Measurements from ENCODE around the gene FRS2. TPM values are rescaled to one million over a fixed set of nuclear protein-coding genes. Genes with fewer than 3 reads are reported as not detected.

FRS2 gene
- total and polyA plus RNA-seq, 9 of the 15 experiments (the other 6 are each of a cell fraction or from before 2014, with no cell fraction given), result 1.0 to 9.1 (median 6.0) TPM

DNA sequence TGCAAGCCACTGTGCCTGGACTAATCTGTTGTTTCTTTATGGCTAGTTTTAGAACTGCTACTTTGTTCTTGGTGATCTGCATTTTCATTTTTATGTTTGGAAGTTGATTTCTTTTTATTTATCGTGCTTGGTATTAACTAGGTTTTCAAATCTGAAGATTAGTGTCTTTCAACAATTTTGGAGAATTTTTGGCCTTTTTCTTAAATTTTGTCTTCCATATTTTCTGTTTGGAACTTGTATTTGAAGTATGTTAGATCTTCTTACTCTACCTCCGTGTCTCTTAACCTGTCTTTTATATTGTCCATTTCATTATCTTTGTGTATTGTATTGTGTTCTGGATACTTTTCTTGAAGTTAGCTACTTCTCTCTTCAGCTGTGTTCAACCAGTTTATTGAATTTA, 9.5 kb downstream of the FRS2 start:
- no peaks in the 10 kb centered on the region for H3K9me3 ChIP-seq (replicated peaks; ENCODE audit: control insufficient read depth, insufficient read depth, low read depth, low read length)
- H3K4me1 ChIP-seq (replicated peaks in 1 of 2; ENCODE audit: control insufficient read depth in 2 of 2, insufficient read depth in 2 of 2, low read length in 2 of 2), result peaks cover 0 to 15% of the 10 kb centered on the region in 2 experiments; a peak in 3 of 5 replicates
- no TSS peak for BruUV-seq (replicated peaks)
- intact Hi-C loops (cut with micrococcal nuclease) (loop anchor here (10.0 kb wide), 1 partner anchor 125 kb away; the partner anchor contains the start of gene YEATS4), in situ Hi-C loops (cut with MboI) (no loop called here)
- no peaks in the 10 kb centered on the region for H3K9me1 ChIP-seq (ENCODE audit: control insufficient read depth, insufficient read depth, low read length)
- 69% methylated on average over 2 of the region's 2 CpGs for WGBS (ENCODE audit: insufficient coverage, low coverage, missing lambda C conversion rate)
- H4K20me1 ChIP-seq (replicated peaks; ENCODE audit: control insufficient read depth, insufficient read depth, low read length), result no peaks in the 10 kb centered on the region
- ATAC-seq (no peak), FAIRE-seq (no peak), DNase-seq (ENCODE audit: extremely low read depth in 1 of 4, low spot score in 3 of 4) (no peak)
- TF ChIP-seq DPF2 (IDR thresholded peaks at IDR 0.05), result no peak
- TF ChIP-seq BRF1 (IDR thresholded peaks at IDR 0.05; ENCODE audit: borderline replicate concordance, extremely low read depth, insufficient read length), result no peak
- TF ChIP-seq GABPB2 (CRISPR knock-in tag; conservative IDR thresholded peaks at IDR 0.05), result no peak
- TF ChIP-seq ZNF217 (CRISPR knock-in tag; IDR thresholded peaks at IDR 0.05), result no peak
- TF ChIP-seq, protein P1, sequence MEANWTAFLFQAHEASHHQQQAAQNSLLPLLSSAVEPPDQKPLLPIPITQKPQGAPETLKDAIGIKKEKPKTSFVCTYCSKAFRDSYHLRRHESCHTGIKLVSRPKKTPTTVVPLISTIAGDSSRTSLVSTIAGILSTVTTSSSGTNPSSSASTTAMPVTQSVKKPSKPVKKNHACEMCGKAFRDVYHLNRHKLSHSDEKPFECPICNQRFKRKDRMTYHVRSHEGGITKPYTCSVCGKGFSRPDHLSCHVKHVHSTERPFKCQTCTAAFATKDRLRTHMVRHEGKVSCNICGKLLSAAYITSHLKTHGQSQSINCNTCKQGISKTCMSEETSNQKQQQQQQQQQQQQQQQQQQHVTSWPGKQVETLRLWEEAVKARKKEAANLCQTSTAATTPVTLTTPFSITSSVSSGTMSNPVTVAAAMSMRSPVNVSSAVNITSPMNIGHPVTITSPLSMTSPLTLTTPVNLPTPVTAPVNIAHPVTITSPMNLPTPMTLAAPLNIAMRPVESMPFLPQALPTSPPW (CRISPR knock-in tag; IDR thresholded peaks at IDR 0.05), result no peak
- TF ChIP-seq ZNF124 (CRISPR knock-in tag; IDR thresholded peaks at IDR 0.05), result no peak
- no peak for TF ChIP-seq NFRKB (IDR thresholded peaks at IDR 0.05; ENCODE audit: low read depth)
- no peak for TF ChIP-seq KDM5B (IDR thresholded peaks at IDR 0.05; ENCODE audit: insufficient replicate concordance, low read depth, low read length)
- no peak for TF ChIP-seq FOXK1 (CRISPR knock-in tag; IDR thresholded peaks at IDR 0.05; ENCODE audit: borderline replicate concordance)
- TF ChIP-seq ZNF253 (CRISPR knock-in tag; conservative IDR thresholded peaks at IDR 0.05), result no peak
- TF ChIP-seq RUNX1 (IDR thresholded peaks at IDR 0.05; ENCODE audit: low read depth), result no peak
- TF ChIP-seq, protein P2, sequence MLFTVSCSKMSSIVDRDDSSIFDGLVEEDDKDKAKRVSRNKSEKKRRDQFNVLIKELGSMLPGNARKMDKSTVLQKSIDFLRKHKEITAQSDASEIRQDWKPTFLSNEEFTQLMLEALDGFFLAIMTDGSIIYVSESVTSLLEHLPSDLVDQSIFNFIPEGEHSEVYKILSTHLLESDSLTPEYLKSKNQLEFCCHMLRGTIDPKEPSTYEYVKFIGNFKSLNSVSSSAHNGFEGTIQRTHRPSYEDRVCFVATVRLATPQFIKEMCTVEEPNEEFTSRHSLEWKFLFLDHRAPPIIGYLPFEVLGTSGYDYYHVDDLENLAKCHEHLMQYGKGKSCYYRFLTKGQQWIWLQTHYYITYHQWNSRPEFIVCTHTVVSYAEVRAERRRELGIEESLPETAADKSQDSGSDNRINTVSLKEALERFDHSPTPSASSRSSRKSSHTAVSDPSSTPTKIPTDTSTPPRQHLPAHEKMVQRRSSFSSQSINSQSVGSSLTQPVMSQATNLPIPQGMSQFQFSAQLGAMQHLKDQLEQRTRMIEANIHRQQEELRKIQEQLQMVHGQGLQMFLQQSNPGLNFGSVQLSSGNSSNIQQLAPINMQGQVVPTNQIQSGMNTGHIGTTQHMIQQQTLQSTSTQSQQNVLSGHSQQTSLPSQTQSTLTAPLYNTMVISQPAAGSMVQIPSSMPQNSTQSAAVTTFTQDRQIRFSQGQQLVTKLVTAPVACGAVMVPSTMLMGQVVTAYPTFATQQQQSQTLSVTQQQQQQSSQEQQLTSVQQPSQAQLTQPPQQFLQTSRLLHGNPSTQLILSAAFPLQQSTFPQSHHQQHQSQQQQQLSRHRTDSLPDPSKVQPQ (CRISPR knock-in tag; IDR thresholded peaks at IDR 0.05; ENCODE audit: borderline replicate concordance), result no peak
- no peak for TF ChIP-seq HIVEP1 (CRISPR knock-in tag; IDR thresholded peaks at IDR 0.05)
- H3K79me2 ChIP-seq (ENCODE audit: control insufficient read depth, insufficient read depth, low read length), result peaks cover 91% of the 10 kb centered on the region
- H3K27ac ChIP-seq (ENCODE audit: extremely low read depth, low read depth, low read length), result no peak overlapping the region
- H3K4me3 ChIP-seq, result no peak overlapping the region
- ChIA-PET POLR2A (no interaction called here), CTCF (ENCODE audit: low intra/inter-chr PET ratio) (no interaction called here)
- H3K9ac ChIP-seq (ENCODE audit: insufficient read depth in 1 of 2, low read depth in 2 of 2, low read length in 2 of 2), result no peak overlapping the region
- no peak overlapping the region for H2AFZ ChIP-seq (ENCODE audit: low read depth, low read length)
- peaks cover 8% of the 10 kb centered on the region; the same call in 1 of the 3 replicates for H3K36me3 ChIP-seq (ENCODE audit: control insufficient read depth, insufficient read depth, low read length)
- no peak overlapping the region for H3K4me2 ChIP-seq (ENCODE audit: insufficient read depth, low read length)
- H3K27me3 ChIP-seq (ENCODE audit: control insufficient read depth in 2 of 2, insufficient read depth in 2 of 2, low read length in 2 of 2), result no peaks in the 10 kb centered on the region

Measured in K562 (cell line).